K562 treated with DMSO at 1 percent for 48 hours (cell line): ENCODE data around the gene APOH. TPM values are rescaled to one million over a fixed set of nuclear protein-coding genes. Genes with fewer than 3 reads are reported as not detected.

ENCODE experiments used
- total RNA-seq: library from RNA; unstranded; fragments of 300-600 nt; gene quantifications from 2 replicates; pipeline ENCODE4 v1.2.3, GENCODE V29; 2022; ENCODE audit warnings: low replicate concordance; ENCODE audit errors: extremely low read depth

The APOH gene, protein sequence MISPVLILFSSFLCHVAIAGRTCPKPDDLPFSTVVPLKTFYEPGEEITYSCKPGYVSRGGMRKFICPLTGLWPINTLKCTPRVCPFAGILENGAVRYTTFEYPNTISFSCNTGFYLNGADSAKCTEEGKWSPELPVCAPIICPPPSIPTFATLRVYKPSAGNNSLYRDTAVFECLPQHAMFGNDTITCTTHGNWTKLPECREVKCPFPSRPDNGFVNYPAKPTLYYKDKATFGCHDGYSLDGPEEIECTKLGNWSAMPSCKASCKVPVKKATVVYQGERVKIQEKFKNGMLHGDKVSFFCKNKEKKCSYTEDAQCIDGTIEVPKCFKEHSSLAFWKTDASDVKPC
- not detected in 2 replicates for total RNA-seq

GRCh38 chr17:66228887-66229782, at the start of gene APOH:
Gene APOH (minus strand): TSS chr17:66229415. CDS start chr17:66229379, 36 bp downstream.

GRCh38 chr17:66191593-66192377, 37.4 kb downstream of the APOH start, which contains the start of gene CEP112:
Gene CEP112 (minus strand): TSS chr17:66192133.

Other genes starting within 250 kb of the APOH start
- not detected in 2 replicates for gene CEP112, start 37.3 kb downstream of the APOH start, total RNA-seq
- gene PRKCA, start 73.2 kb upstream of the APOH start, total RNA-seq = not detected in 2 replicates